Thyroid gland (tissue), 4 donors: ENCODE measurements around the gene TRUB1. TPM values are rescaled to one million over a fixed set of nuclear protein-coding genes. Genes with fewer than 3 reads are reported as not detected.
"Not testable (repeated sequence)": the region's sequence is repeated elsewhere in the genome, so short reads cannot be mapped to it uniquely, and the experiment has no call there.

Experiments used
- DNase-seq, 2 donors: peaks; one replicate each; pipeline ENCODE4 v3.0.0-alpha.2; 2019
- H3K27ac ChIP-seq, 3 donors: fragments of 200-600 bp; sonication (generic); 1 replicate in 2 of 3; 2 replicates in 1 of 3; pipeline ENCODE4 v1.5.1; 2016 to 2019; ENCODE audit warnings: mild to moderate bottlenecking in 1 of 3, moderate library complexity in 1 of 3
- H3K27me3 ChIP-seq: fragments of 200-600 bp; sonication (generic); one replicate; pipeline ENCODE4 v1.5.1; 2019
- H3K36me3 ChIP-seq, 2 donors: fragments of 200-600 bp; sonication (generic); one replicate each; pipeline ENCODE4 v1.5.1; 2016 to 2019
- H3K4me1 ChIP-seq, 2 donors: fragments of 200-600 bp; sonication (generic); one replicate each; pipeline ENCODE4 v1.5.1; 2017 to 2019
- H3K4me3 ChIP-seq, 3 donors: fragments of 200-600 bp; sonication (generic); replicated peaks in 1 of 3; 1 replicate in 2 of 3; 2 replicates in 1 of 3; pipeline ENCODE4 v1.5.1; 2016; ENCODE audit warnings: mild to moderate bottlenecking in 1 of 3
- H3K9me3 ChIP-seq: fragments of 200-600 bp; sonication (generic); one replicate; pipeline ENCODE4 v1.5.1; 2017
- CTCF ChIP-seq, 6 experiments: fragments of 200-600 bp in 3 of 6; fragments of 450-650 bp in 3 of 6; sonication (generic) in 3 of 6; IDR thresholded peaks; one replicate each; pipeline ENCODE4 v1.5.1; 2016 to 2019; ENCODE audit warnings: antibody characterized with exemption in 6 of 6, mild to moderate bottlenecking in 2 of 6, inconsistent platforms in 1 of 6, moderate library complexity in 1 of 6
- POLR2A ChIP-seq, 2 donors: fragments of 450-650 bp; IDR thresholded peaks; one replicate each; pipeline ENCODE4 v1.6.1; 2017; ENCODE audit warnings: antibody characterized with exemption in 2 of 2, mild to moderate bottlenecking in 2 of 2, moderate library complexity in 1 of 2
- WGBS, 2 donors: methylation state at CpG; one replicate each; pipeline ENCODE4 v1.1.5; 2017; 5-methylcytosine and 5-hydroxymethylcytosine counted together
- intact Hi-C: fragments of 100-400 bp; cut with DNase I; formaldehyde crosslinking; loops from one replicate; pipeline ENCODE4 v1.15.1; 2023
- total RNA-seq, 4 donors: library from RNA; depleted of rRNA; stranded (reverse); fragments of >200 nt; gene quantifications; one replicate each; pipeline ENCODE4 v1.2.3, GENCODE V29; 2016

Gene TRUB1
- total RNA-seq, 4 donors from 2014 or later, result 16.1 to 26.5 (median 22.8) TPM

GRCh38 chr10:114931072-114931679, 6.8 kb upstream of the TRUB1 start:
- H3K9me3 ChIP-seq, result no peaks in the 10 kb centered on the region

GRCh38 chr10:114932225-114932624, 5.8 kb upstream of the TRUB1 start:
- no peaks in the 10 kb centered on the region for H3K36me3 ChIP-seq
- H3K27me3 ChIP-seq, result no peaks in the 10 kb centered on the region
- TF ChIP-seq CTCF (IDR thresholded peaks at IDR 0.05) (no peak), POLR2A (IDR thresholded peaks at IDR 0.05) (no peak)
- H3K27ac ChIP-seq, result no peak overlapping the region
- no peak overlapping the region for H3K4me3 ChIP-seq
- DNase-seq, result no peak
- intact Hi-C loops, result no loop called here
- H3K4me1 ChIP-seq, result no peaks in the 10 kb centered on the region
- H3K9me3 ChIP-seq, result no peaks in the 10 kb centered on the region

More at GRCh38 chr10:114931072-114931679, 6.8 kb upstream of the TRUB1 start:
- Histone ChIP-seq H3K4me3 (no peak overlapping the region), H3K27ac (no peak overlapping the region), H3K27me3 (no peaks in the 10 kb centered on the region), H3K36me3 (no peaks in the 10 kb centered on the region), H3K4me1 (no peaks in the 10 kb centered on the region)
- intact Hi-C loops, result no loop called here
- TF ChIP-seq POLR2A (IDR thresholded peaks at IDR 0.05), result no peak
- TF ChIP-seq CTCF (IDR thresholded peaks at IDR 0.05), result no peak
- WGBS, 2 donors, result 72 to 93% methylated on average over 2 of the region's 2 CpGs
- DNase-seq, result no peak

GRCh38 chr10:114932945-114933344, 5.0 kb upstream of the TRUB1 start:
- intact Hi-C loops, result no loop called here
- 75 to 77% methylated on average over 2 of the region's 2 CpGs for WGBS, 2 donors

GRCh38 chr10:114933588-114933987, 4.4 kb upstream of the TRUB1 start:
- H3K4me3 ChIP-seq, result no peak overlapping the region
- H3K4me1 ChIP-seq, result peaks cover under 1% of the 10 kb centered on the region in 2 donors
- no peak overlapping the region for H3K27ac ChIP-seq
- 78 to 83% methylated on average over 5 of the region's 5 CpGs for WGBS, 2 donors
- TF ChIP-seq CTCF (IDR thresholded peaks at IDR 0.05) (no peak), POLR2A (IDR thresholded peaks at IDR 0.05) (no peak)
- intact Hi-C loops, result no loop called here
- H3K27me3 ChIP-seq, result no peaks in the 10 kb centered on the region
- no peaks in the 10 kb centered on the region for H3K9me3 ChIP-seq
- no peak for DNase-seq
- no peaks in the 10 kb centered on the region for H3K36me3 ChIP-seq

More at GRCh38 chr10:114932945-114933344, 5.0 kb upstream of the TRUB1 start:
- Histone ChIP-seq H3K9me3 (no peaks in the 10 kb centered on the region), H3K36me3 (no peaks in the 10 kb centered on the region), H3K4me1 (no peaks in the 10 kb centered on the region), H3K4me3 (no peak overlapping the region), H3K27ac (no peak overlapping the region), H3K27me3 (no peaks in the 10 kb centered on the region)
- DNase-seq, result no peak
- no peak for TF ChIP-seq CTCF (IDR thresholded peaks at IDR 0.05)
- TF ChIP-seq POLR2A (IDR thresholded peaks at IDR 0.05), result no peak

- WGBS, 2 donors, result 70 to 80% methylated on average over 3 of the region's 3 CpGs
- H3K4me1 ChIP-seq, H3K27me3 ChIP-seq, DNase-seq, H3K36me3 ChIP-seq, H3K27ac ChIP-seq, H3K9me3 ChIP-seq, intact Hi-C loops, H3K4me3 ChIP-seq: not testable (repeated sequence)
Observed at GRCh38 chr10:114933995-114934394, 4.0 kb upstream of the TRUB1 start.
